ENCODE measurements around the gene NUP35.

Gene NUP35

DNA sequence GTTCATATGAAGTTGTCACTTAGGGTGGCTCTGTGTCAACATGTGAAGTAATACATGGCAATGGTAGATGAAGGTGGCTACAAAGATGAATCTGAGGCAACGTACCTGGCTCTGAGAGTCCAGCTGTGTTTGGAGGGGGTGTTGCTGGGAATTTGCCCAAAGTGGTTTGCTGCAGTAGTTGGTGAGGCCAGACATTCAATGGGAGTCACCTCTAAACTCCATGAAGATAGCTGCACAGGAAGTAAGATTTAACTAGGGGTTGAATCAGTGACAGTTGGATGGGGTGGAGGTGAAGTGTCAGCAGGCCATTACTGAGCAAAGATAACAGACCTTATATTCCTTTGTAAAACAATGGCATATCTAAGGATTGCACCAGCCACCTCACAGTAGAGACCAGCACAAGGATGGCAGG is 71.8 kb downstream of the NUP35 start:
- no peaks in the 10 kb centered on the region for H3K79me1 ChIP-seq (ENCODE audit: low read depth, low read length)
- no peak overlapping the region for H3K9ac ChIP-seq (ENCODE audit: low read depth, low read length, poor library complexity)
- no peak overlapping the region for H2BK120ac ChIP-seq (ENCODE audit: low read depth, low read length)
- H3K4ac ChIP-seq (ENCODE audit: low read length) = no peak overlapping the region
- no peak overlapping the region for H2BK5ac ChIP-seq (ENCODE audit: low read length)
- H3K9me3 ChIP-seq (replicated peaks in 1 of 2; ENCODE audit: control insufficient read depth in 2 of 2, insufficient read depth in 1 of 2, low read depth in 1 of 2, low read length in 2 of 2) = no peaks in the 10 kb centered on the region
- no peak overlapping the region for H2AFZ ChIP-seq (ENCODE audit: low read length)
- H3K4me3 ChIP-seq (ENCODE audit: low read length in 2 of 2) = no peak overlapping the region
- no peak overlapping the region for H4K91ac ChIP-seq (ENCODE audit: low read depth, low read length, poor library complexity)
- H2BK15ac ChIP-seq (ENCODE audit: low read length) = no peak overlapping the region
- no peak for DNase-seq (ENCODE audit: low spot score)
- H4K8ac ChIP-seq (ENCODE audit: low read depth, low read length) = no peak overlapping the region
- H3K4me2 ChIP-seq (ENCODE audit: insufficient read depth, low read length, poor library complexity, severe bottlenecking) = no peak overlapping the region
- H3K27me3 ChIP-seq (ENCODE audit: control insufficient read depth in 3 of 3, insufficient read depth in 3 of 3, low read depth in 1 of 3, low read length in 3 of 3) = no peaks in the 10 kb centered on the region
- no peak overlapping the region for H2AK5ac ChIP-seq (ENCODE audit: low read depth, low read length)
- no peak overlapping the region for H3K18ac ChIP-seq (ENCODE audit: low read length)
- H3K23ac ChIP-seq (ENCODE audit: low read depth, low read length, poor library complexity) = no peak overlapping the region
- peaks cover 0 to 19% of the 10 kb centered on the region in 2 donors for H3K36me3 ChIP-seq (replicated peaks in 1 of 2; ENCODE audit: control insufficient read depth in 2 of 2, insufficient read depth in 2 of 2, low read length in 2 of 2)
- H3K27ac ChIP-seq (replicated peaks; ENCODE audit: low read length) = no peak overlapping the region
- H3K4me1 ChIP-seq (ENCODE audit: control insufficient read depth in 2 of 2, insufficient read depth in 1 of 2, low read depth in 1 of 2, low read length in 2 of 2) = no peaks in the 10 kb centered on the region
- no CpG with 5 or more reads among the region's 1 CpG for WGBS, 2 donors (ENCODE audit: extremely low coverage in 2 of 2, insufficient read length in 2 of 2, insufficient replicate concordance in 1 of 2)
- no peak overlapping the region for H3K14ac ChIP-seq (ENCODE audit: low read length)
- H2BK12ac ChIP-seq (ENCODE audit: low read length) = no peak overlapping the region

DNA sequence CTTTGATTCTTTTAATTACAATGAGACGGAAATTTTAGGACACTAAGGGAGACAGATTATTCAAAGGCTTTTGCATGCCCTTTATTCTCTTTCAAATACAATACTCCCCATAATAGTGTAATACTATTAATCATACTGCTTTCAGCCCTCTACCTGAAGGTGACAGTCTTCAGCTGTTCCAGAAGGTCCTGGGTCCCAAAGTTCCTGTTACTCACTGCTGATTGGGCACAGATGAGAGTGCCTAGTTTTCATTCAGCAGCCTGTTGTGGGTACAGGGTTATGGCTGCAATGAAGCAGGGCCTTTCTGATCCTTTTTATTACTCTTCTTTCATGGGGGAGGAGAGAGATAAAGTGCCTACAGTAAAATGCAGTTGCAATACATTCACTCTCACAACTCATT is 80.2 kb downstream of the NUP35 start:
- Histone ChIP-seq H3K4me2 (ENCODE audit: insufficient read depth, low read length, poor library complexity, severe bottlenecking) (no peak overlapping the region), H2AK5ac (ENCODE audit: low read depth, low read length) (no peak overlapping the region), H2BK5ac (ENCODE audit: low read length) (no peak overlapping the region), H3K14ac (ENCODE audit: low read length) (no peak overlapping the region), H4K91ac (ENCODE audit: low read depth, low read length, poor library complexity) (no peak overlapping the region), H2BK12ac (ENCODE audit: low read length) (no peak overlapping the region), H3K4me3 (ENCODE audit: low read length in 2 of 2) (no peak overlapping the region), H4K8ac (ENCODE audit: low read depth, low read length) (no peak overlapping the region), H2BK15ac (ENCODE audit: low read length) (no peak overlapping the region), H3K4ac (ENCODE audit: low read length) (no peak overlapping the region), H3K9ac (ENCODE audit: low read depth, low read length, poor library complexity) (no peak overlapping the region), H2BK120ac (ENCODE audit: low read depth, low read length) (no peak overlapping the region), H3K9me3 (replicated peaks in 1 of 2; ENCODE audit: control insufficient read depth in 2 of 2, insufficient read depth in 1 of 2, low read depth in 1 of 2, low read length in 2 of 2) (peaks cover 0 to 3% of the 10 kb centered on the region in 2 donors), H3K27ac (replicated peaks; ENCODE audit: low read length) (no peak overlapping the region), H2AFZ (ENCODE audit: low read length) (no peak overlapping the region), H3K79me1 (ENCODE audit: low read depth, low read length) (no peaks in the 10 kb centered on the region), H3K4me1 (ENCODE audit: control insufficient read depth in 2 of 2, insufficient read depth in 1 of 2, low read depth in 1 of 2, low read length in 2 of 2) (peaks cover 0 to 2% of the 10 kb centered on the region in 2 donors), H3K23ac (ENCODE audit: low read depth, low read length, poor library complexity) (no peak overlapping the region), H3K27me3 (ENCODE audit: control insufficient read depth in 3 of 3, insufficient read depth in 3 of 3, low read depth in 1 of 3, low read length in 3 of 3) (no peaks in the 10 kb centered on the region), H3K36me3 (replicated peaks in 1 of 2; ENCODE audit: control insufficient read depth in 2 of 2, insufficient read depth in 2 of 2, low read length in 2 of 2) (no peaks in the 10 kb centered on the region), H3K18ac (ENCODE audit: low read length) (no peak overlapping the region)
- no CpG with 5 or more reads among the region's 1 CpG for WGBS, 2 donors (ENCODE audit: extremely low coverage in 2 of 2, insufficient read length in 2 of 2, insufficient replicate concordance in 1 of 2)
- DNase-seq (ENCODE audit: low spot score) = no peak

DNA sequence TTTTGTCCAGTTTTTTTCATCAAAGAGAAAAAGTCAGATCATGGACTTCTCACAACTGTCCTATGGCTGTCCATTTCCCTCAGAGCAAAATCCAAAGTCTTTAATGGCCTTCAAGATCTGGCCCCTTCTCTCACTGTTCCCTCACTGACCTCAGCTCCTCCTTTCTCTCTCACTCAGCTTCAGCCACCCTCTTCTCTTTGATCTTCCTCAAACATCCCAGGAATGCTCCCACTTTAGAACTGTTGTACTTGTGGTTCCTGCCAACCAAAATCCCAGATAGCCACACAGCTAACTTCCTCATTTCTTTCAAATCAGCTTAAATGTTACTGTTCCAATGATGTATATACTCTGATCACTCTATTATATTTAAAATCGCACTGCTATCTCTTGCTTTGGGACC is 82.9 kb downstream of the NUP35 start:
- DNase-seq (ENCODE audit: low spot score) = no peak
- Histone ChIP-seq H3K36me3 (replicated peaks in 1 of 2; ENCODE audit: control insufficient read depth in 2 of 2, insufficient read depth in 2 of 2, low read length in 2 of 2) (no peaks in the 10 kb centered on the region), H2AK5ac (ENCODE audit: low read depth, low read length) (no peak overlapping the region), H3K27ac (replicated peaks; ENCODE audit: low read length) (no peak overlapping the region), H3K4me1 (ENCODE audit: control insufficient read depth in 2 of 2, insufficient read depth in 1 of 2, low read depth in 1 of 2, low read length in 2 of 2) (peaks cover 0 to 2% of the 10 kb centered on the region in 2 donors), H2AFZ (ENCODE audit: low read length) (no peak overlapping the region), H3K9me3 (replicated peaks in 1 of 2; ENCODE audit: control insufficient read depth in 2 of 2, insufficient read depth in 1 of 2, low read depth in 1 of 2, low read length in 2 of 2) (peaks cover 0 to 10% of the 10 kb centered on the region in 2 donors), H3K18ac (ENCODE audit: low read length) (no peak overlapping the region), H3K4ac (ENCODE audit: low read length) (no peak overlapping the region), H3K4me2 (ENCODE audit: insufficient read depth, low read length, poor library complexity, severe bottlenecking) (no peak overlapping the region), H3K14ac (ENCODE audit: low read length) (no peak overlapping the region), H2BK5ac (ENCODE audit: low read length) (no peak overlapping the region), H4K8ac (ENCODE audit: low read depth, low read length) (no peak overlapping the region), H2BK12ac (ENCODE audit: low read length) (no peak overlapping the region), H3K27me3 (ENCODE audit: control insufficient read depth in 3 of 3, insufficient read depth in 3 of 3, low read depth in 1 of 3, low read length in 3 of 3) (no peaks in the 10 kb centered on the region), H3K23ac (ENCODE audit: low read depth, low read length, poor library complexity) (no peak overlapping the region), H2BK15ac (ENCODE audit: low read length) (no peak overlapping the region), H3K4me3 (ENCODE audit: low read length in 2 of 2) (no peak overlapping the region), H4K91ac (ENCODE audit: low read depth, low read length, poor library complexity) (no peak overlapping the region), H2BK120ac (ENCODE audit: low read depth, low read length) (no peak overlapping the region), H3K9ac (ENCODE audit: low read depth, low read length, poor library complexity) (no peak overlapping the region), H3K79me1 (ENCODE audit: low read depth, low read length) (no peaks in the 10 kb centered on the region)
- no CpG with 5 or more reads among the region's 1 CpG for WGBS, 2 donors (ENCODE audit: extremely low coverage in 2 of 2, insufficient read length in 2 of 2, insufficient replicate concordance in 1 of 2)

DNA sequence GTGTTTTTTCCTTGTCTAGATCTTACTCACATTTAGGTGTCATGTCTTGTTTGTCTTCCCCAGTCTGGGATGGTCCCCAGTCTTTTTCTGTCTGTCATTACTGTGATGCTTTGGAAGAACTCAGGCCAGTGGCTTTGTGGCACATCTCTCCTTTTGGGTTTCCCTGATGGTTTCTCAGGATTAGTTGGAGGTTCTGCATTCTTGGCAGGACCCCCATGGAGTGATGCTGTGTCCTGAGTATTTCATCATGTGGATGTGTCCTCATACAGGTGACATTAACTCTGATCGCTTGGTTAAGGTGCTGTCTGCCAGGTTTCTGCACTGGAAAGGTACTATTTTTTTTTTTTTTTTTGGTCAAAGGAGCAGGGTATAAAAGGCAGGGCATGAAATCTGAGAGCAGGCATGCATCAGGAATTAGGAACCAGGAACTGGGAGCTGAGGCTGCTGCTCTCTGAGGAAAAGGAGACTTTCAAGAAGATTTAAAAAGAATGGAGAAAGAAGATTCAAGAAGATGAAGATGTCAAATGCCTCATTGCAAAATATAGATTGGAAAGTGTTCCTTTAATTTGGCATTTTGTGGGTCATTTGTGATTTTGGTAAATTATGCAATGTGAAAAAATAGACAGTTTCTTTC is 85.3 kb downstream of the NUP35 start:
- no peak overlapping the region for H4K8ac ChIP-seq (ENCODE audit: low read depth, low read length)
- no peaks in the 10 kb centered on the region for H3K27me3 ChIP-seq (ENCODE audit: control insufficient read depth in 3 of 3, insufficient read depth in 3 of 3, low read depth in 1 of 3, low read length in 3 of 3)
- H4K91ac ChIP-seq (ENCODE audit: low read depth, low read length, poor library complexity) = no peak overlapping the region
- H2BK120ac ChIP-seq (ENCODE audit: low read depth, low read length) = no peak overlapping the region
- no peak overlapping the region for H2BK15ac ChIP-seq (ENCODE audit: low read length)
- no peaks in the 10 kb centered on the region for H3K79me1 ChIP-seq (ENCODE audit: low read depth, low read length)
- no peak overlapping the region for H3K4ac ChIP-seq (ENCODE audit: low read length)
- H2AFZ ChIP-seq (ENCODE audit: low read length) = no peak overlapping the region
- no peak overlapping the region for H3K9ac ChIP-seq (ENCODE audit: low read depth, low read length, poor library complexity)
- no peak overlapping the region for H3K14ac ChIP-seq (ENCODE audit: low read length)
- no peak overlapping the region for H2BK12ac ChIP-seq (ENCODE audit: low read length)
- no peak overlapping the region for H3K23ac ChIP-seq (ENCODE audit: low read depth, low read length, poor library complexity)
- H3K4me3 ChIP-seq (ENCODE audit: low read length in 2 of 2) = no peak overlapping the region
- H3K4me2 ChIP-seq (ENCODE audit: insufficient read depth, low read length, poor library complexity, severe bottlenecking) = no peak overlapping the region
- peaks cover 0 to 2% of the 10 kb centered on the region in 2 donors for H3K4me1 ChIP-seq (ENCODE audit: control insufficient read depth in 2 of 2, insufficient read depth in 1 of 2, low read depth in 1 of 2, low read length in 2 of 2)
- H3K36me3 ChIP-seq (replicated peaks in 1 of 2; ENCODE audit: control insufficient read depth in 2 of 2, insufficient read depth in 2 of 2, low read length in 2 of 2) = no peaks in the 10 kb centered on the region
- no peak overlapping the region for H3K18ac ChIP-seq (ENCODE audit: low read length)
- no peak overlapping the region for H2AK5ac ChIP-seq (ENCODE audit: low read depth, low read length)
- H2BK5ac ChIP-seq (ENCODE audit: low read length) = no peak overlapping the region
- DNase-seq (ENCODE audit: low spot score) = no peak
- no peak overlapping the region for H3K27ac ChIP-seq (replicated peaks; ENCODE audit: low read length)
- H3K9me3 ChIP-seq (replicated peaks in 1 of 2; ENCODE audit: control insufficient read depth in 2 of 2, insufficient read depth in 1 of 2, low read depth in 1 of 2, low read length in 2 of 2) = peaks cover 0 to 10% of the 10 kb centered on the region in 2 donors
- WGBS, 2 donors (ENCODE audit: extremely low coverage in 2 of 2, insufficient read length in 2 of 2, insufficient replicate concordance in 1 of 2) = no CpG with 5 or more reads among the region's 1 CpG

Measured in neuronal stem cell (in vitro differentiated cells).